NCI-H1417 (cell line): ENCODE data around the gene GAREM2.

ENCODE experiments used
- DNase-seq, 3 experiments: peaks; one replicate each; lab custom pipeline; 2025; lab: John Stamatoyannopoulos, UW

GAREM2 gene

DNA sequence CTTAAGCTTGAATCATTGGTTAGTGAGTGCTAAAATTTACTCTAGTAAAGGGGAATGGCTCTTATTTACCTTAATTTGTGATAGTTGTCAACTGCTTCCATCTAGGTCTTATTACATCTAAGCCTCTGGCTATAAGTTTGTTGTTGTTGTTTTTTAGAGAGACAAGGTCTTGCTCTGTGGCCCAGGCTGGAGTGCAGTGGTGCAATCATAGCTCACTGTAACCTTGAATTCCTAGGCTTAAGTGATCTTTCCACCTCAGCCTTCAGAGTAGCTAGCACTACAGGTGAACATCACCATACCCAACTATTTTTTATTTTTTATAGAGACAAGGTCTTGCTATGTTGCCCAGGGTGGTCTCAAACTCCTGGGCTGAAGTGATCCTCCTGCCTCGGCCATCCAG, 65.0 kb downstream of the GAREM2 start:
- DNase-seq = no peak

GRCh38 chr2:26238311-26238958, 65.5 kb downstream of the GAREM2 start:
- DNase-seq = no peak
